ENCODE measurements around the gene DPYSL4. TPM values are rescaled to one million over a fixed set of nuclear protein-coding genes. Genes with fewer than 3 reads are reported as not detected.
A peak's percentile ranks its signal among the peaks of the same experiment; 100 is the strongest.
"Not testable (repeated sequence)": the region's sequence is repeated elsewhere in the genome, so short reads cannot be mapped to it uniquely, and the experiment has no call there.

Gene DPYSL4
- total and polyA plus RNA-seq, 4 experiments from 2014 or later: 0.21 to 1.8 (median 0.41) TPM

DNA sequence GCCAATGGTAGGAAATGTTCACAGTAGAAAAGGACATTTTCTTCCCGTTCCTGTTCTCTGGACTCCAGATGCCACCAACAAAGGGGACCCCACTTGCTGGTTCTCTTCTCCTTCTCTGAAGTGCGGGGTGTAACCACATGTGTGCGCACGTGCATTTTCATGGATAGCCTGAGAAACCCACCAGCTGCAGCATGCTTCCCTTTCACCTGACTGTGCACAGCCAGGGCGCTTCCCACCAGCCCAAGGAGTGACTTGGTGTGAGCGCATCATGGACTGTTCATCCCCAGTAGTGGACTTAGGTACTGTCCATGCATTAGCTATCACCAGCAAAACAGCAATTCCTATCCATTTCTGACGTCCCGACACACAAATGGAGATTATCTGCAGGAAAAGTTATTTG is 29.6 kb upstream of the DPYSL4 start:
- ChIA-PET POLR2A (ENCODE audit: partially characterized antibody) (no interaction called here), CTCF (ENCODE audit: partially characterized antibody) (no interaction called here)
- H3K27me3 ChIP-seq (ENCODE audit: insufficient read depth, low read length): no peaks in the 10 kb centered on the region
- Mint-ChIP-seq H3K4me1 (peaks cover 9 to 30% (median 25%) of the 10 kb centered on the region in 4 donors), H3K4me3 (no peak overlapping the region), H3K9me3 (peaks cover 0 to 9% (median 0%) of the 10 kb centered on the region in 8 donors), H3K27me3 (no peaks in the 10 kb centered on the region), H3K36me3 (no peaks in the 10 kb centered on the region), H3K27ac (peak overlapping the region in 6 of 7 donors; percentile 31 to 94 (median 80))
- no peak overlapping the region for H3K4me3 ChIP-seq (ENCODE audit: low read length in 2 of 2)
- DNase-seq: peak in 1 of 5 donors; percentile 12
- H3K9me3 ChIP-seq (ENCODE audit: control insufficient read depth in 1 of 2, low read length in 2 of 2): no peaks in the 10 kb centered on the region
- no peak overlapping the region for H3K27ac ChIP-seq (ENCODE audit: low read depth, low read length)
- peaks cover 22% of the 10 kb centered on the region for H3K4me1 ChIP-seq (ENCODE audit: insufficient read depth, low read length)
- intact Hi-C loops (cut with micrococcal nuclease): loop anchor here (5.0 kb wide), 1 partner anchor 150 kb away; the partner anchor contains the start of gene STK32C
- H3K36me3 ChIP-seq (ENCODE audit: insufficient read depth, low read length): no peaks in the 10 kb centered on the region

DNA sequence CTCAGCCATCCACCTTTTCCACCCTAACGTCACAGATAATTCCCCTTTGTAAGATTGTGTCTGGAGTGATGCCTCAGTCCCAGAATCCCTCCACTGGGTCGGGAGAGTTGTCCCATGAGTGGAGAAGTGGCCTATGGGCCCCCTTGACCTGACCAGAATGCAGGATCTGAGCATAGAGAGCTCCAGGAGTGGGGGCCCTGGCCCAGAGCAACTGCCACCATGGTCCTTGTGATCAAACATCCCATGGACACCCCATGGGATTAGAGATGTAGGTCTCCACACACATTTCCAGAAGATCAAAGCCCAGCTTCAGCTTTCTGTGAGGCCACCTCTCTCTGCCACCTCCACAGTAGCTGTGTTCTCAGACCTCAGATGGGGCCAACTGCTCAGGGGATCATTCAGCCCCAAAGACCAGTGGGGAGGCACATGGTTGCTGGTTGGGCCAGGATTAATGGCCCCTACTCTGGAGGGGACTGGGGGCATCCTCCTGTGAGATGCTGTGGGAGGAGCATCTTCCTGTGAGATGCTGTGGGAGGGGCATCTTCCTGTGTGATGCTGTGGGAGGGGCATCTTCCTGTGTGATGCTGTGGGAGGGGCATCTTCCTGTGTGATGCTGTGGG is 28.5 kb upstream of the DPYSL4 start:
- H3K27ac ChIP-seq (ENCODE audit: low read depth, low read length): peak overlapping the region; percentile 97
- intact Hi-C loops (cut with micrococcal nuclease): loop anchor here (2.0 to 5.0 kb wide), 3 partner anchors 149 to 379 kb away; partner anchors contain the start of genes INPP5A and STK32C
- H3K9me3 ChIP-seq (ENCODE audit: control insufficient read depth in 1 of 2, low read length in 2 of 2): no peaks in the 10 kb centered on the region
- Mint-ChIP-seq H3K4me1 (peaks cover 14 to 40% (median 33%) of the 10 kb centered on the region in 4 donors), H3K4me3 (peak overlapping the region in 4 of 8 donors; percentile 7 to 54 (median 12)), H3K9me3 (peaks cover 0 to 9% (median 0%) of the 10 kb centered on the region in 8 donors), H3K36me3 (no peaks in the 10 kb centered on the region), H3K27ac (peak overlapping the region; percentile 93 to 96 (median 94)), H3K27me3 (no peaks in the 10 kb centered on the region)
- no peak overlapping the region for H3K4me3 ChIP-seq (ENCODE audit: low read length in 2 of 2)
- H3K4me1 ChIP-seq (ENCODE audit: insufficient read depth, low read length): peaks cover 32% of the 10 kb centered on the region
- ChIA-PET POLR2A (ENCODE audit: partially characterized antibody) (no interaction called here), CTCF (ENCODE audit: partially characterized antibody) (no interaction called here)
- no peaks in the 10 kb centered on the region for H3K36me3 ChIP-seq (ENCODE audit: insufficient read depth, low read length)
- DNase-seq: peak; percentile 66 to 75 (median 73)
- no peaks in the 10 kb centered on the region for H3K27me3 ChIP-seq (ENCODE audit: insufficient read depth, low read length)

DNA sequence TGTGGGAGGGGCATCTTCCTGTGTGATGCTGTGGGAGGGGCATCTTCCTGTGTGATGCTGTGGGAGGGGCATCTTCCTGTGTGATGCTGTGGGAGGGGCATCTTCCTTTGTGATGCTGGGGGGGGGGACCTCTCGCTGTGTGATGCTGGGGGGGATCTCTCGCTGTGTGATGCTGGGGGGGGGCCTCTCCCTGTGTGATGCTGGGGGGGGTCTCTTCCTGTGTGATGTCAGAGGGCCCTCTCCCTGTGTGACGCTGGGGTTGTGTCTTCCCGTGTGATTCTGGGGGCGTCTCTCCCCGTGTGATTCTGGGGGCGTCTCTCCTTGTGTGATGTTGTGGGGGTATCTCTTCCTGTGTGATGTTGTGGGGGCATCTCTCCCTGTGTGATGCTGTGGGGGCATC is 27.9 kb upstream of the DPYSL4 start:
- Mint-ChIP-seq H3K9me3 (peaks cover 0 to 9% (median 0%) of the 10 kb centered on the region in 8 donors), H3K4me3 (peak overlapping the region; percentile 45 to 79 (median 72)), H3K27me3 (no peaks in the 10 kb centered on the region), H3K27ac (peak overlapping the region; percentile 94 to 100 (median 99)), H3K4me1 (peaks cover 18 to 44% (median 34%) of the 10 kb centered on the region in 4 donors), H3K36me3 (no peaks in the 10 kb centered on the region)
- peak; percentile 47 to 88 (median 72) for DNase-seq
- CTCF ChIA-PET (ENCODE audit: partially characterized antibody): no interaction called here
- H3K27ac ChIP-seq (ENCODE audit: low read depth, low read length): peak overlapping the region; percentile 97
- no peaks in the 10 kb centered on the region for H3K9me3 ChIP-seq (ENCODE audit: control insufficient read depth in 1 of 2, low read length in 2 of 2)
- H3K4me1 ChIP-seq (ENCODE audit: insufficient read depth, low read length): peaks cover 32% of the 10 kb centered on the region
- peak overlapping the region in 1 of 2 donors; percentile 4 for H3K4me3 ChIP-seq (ENCODE audit: low read length in 2 of 2)
- no peaks in the 10 kb centered on the region for H3K27me3 ChIP-seq (ENCODE audit: insufficient read depth, low read length)
- no peaks in the 10 kb centered on the region for H3K36me3 ChIP-seq (ENCODE audit: insufficient read depth, low read length)
- intact Hi-C loops (cut with micrococcal nuclease): loop anchor here (2.0 to 5.0 kb wide), 3 partner anchors 148 to 378 kb away; partner anchors contain the start of genes INPP5A and STK32C
- POLR2A ChIA-PET (ENCODE audit: partially characterized antibody): no interaction called here

DNA sequence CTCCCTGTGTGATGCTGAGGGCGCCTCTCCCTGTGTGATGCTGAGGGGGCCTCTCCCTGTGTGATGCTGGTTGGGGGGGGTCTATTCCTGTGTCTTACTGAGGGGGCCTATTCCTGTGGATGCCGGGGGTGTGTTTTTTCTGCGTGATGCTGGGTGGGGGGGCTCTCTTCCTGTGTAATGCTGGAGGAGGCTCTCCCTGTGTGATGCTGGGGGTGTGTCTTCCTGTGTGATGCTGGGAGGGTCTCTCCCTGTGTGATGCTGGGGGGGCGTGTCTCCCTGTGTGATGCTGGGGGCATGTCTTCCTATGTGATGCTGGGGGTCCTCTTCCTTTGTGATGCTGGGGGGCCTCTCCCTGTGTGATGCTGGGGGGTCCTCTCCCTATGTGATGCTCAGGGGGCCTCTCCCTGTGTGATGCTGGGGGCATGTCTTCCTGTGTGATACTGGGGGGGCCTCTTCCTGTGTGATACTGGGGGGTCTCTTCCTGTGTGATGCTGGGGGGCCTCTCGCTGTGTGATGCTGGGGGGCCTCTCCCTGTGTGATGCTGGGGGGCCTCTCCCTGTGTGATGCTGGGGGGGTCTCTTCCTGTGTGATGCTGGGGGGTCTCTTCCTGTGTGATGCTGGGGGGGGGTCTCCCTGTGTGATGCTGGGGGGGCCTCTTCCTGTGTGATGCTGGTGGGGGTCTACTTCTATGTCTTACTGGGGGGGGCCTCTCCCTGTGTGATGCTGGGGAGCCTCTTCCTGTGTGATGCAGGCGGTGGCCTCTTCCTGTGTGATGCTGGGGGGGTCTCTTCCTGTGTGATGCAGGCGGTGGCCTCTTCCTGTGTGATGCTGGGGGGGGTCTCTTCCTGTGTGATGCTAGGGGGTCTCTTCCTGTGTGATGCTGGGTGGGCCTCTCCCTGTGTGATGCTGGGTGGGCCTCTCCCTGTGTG is 27.2 kb upstream of the DPYSL4 start:
- H3K9me3 Mint-ChIP-seq; POLR2A ChIA-PET (ENCODE audit: partially characterized antibody); CTCF ChIA-PET (ENCODE audit: partially characterized antibody); H3K36me3 ChIP-seq (ENCODE audit: insufficient read depth, low read length); H3K9me3 ChIP-seq (ENCODE audit: control insufficient read depth in 1 of 2, low read length in 2 of 2); H3K36me3 Mint-ChIP-seq; H3K27me3 Mint-ChIP-seq; H3K27me3 ChIP-seq (ENCODE audit: insufficient read depth, low read length): not testable (repeated sequence)
- Mint-ChIP-seq H3K4me1 (peaks cover 19 to 49% (median 36%) of the 10 kb centered on the region in 4 donors), H3K27ac (peak overlapping the region; percentile 94 to 100 (median 99)), H3K4me3 (peak overlapping the region; percentile 45 to 79 (median 72))
- Histone ChIP-seq H3K27ac (ENCODE audit: low read depth, low read length) (peak overlapping the region; percentile 97), H3K4me3 (ENCODE audit: low read length in 2 of 2) (peak overlapping the region in 1 of 2 donors; percentile 4), H3K4me1 (ENCODE audit: insufficient read depth, low read length) (peaks cover 32% of the 10 kb centered on the region)
- peak; percentile 67 to 95 (median 75) for DNase-seq
- intact Hi-C loops (cut with micrococcal nuclease): loop anchor here (2.0 to 5.0 kb wide), 3 partner anchors 148 to 377 kb away; partner anchors contain the start of genes INPP5A and STK32C

DNA sequence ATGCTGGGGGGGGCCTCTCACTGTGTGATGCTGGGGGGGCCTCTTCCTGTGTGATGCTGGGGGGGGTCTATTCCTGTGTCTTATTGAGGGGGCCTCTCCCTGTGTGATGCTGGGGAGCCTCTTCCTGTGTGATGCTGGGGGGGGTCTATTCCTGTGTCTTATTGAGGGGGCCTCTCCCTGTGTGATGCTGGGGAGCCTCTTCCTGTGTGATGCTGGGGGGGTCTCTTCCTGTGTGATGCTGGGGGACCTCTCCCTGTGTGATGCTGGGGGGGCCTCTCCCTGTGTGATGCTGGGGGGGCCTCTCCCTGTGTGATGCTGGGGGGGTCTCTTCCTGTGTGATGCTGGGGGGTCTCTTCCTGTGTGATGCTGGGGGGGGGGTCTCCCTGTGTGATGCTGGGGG is 26.5 kb upstream of the DPYSL4 start:
- H3K36me3 ChIP-seq (ENCODE audit: insufficient read depth, low read length); H3K36me3 Mint-ChIP-seq; POLR2A ChIA-PET (ENCODE audit: partially characterized antibody); intact Hi-C loops (cut with micrococcal nuclease); CTCF ChIA-PET (ENCODE audit: partially characterized antibody); H3K4me3 ChIP-seq (ENCODE audit: low read length in 2 of 2); H3K9me3 ChIP-seq (ENCODE audit: control insufficient read depth in 1 of 2, low read length in 2 of 2); H3K27me3 Mint-ChIP-seq; H3K4me3 Mint-ChIP-seq; H3K9me3 Mint-ChIP-seq; H3K27me3 ChIP-seq (ENCODE audit: insufficient read depth, low read length): not testable (repeated sequence)
- H3K4me1 Mint-ChIP-seq: peaks cover 19 to 51% (median 37%) of the 10 kb centered on the region in 4 donors
- peak in 2 of 5 donors; percentile 13 to 68 for DNase-seq
- H3K4me1 ChIP-seq (ENCODE audit: insufficient read depth, low read length): peaks cover 32% of the 10 kb centered on the region
- H3K27ac Mint-ChIP-seq: peak overlapping the region in 4 of 7 donors; percentile 99 to 100 (median 100)
- peak overlapping the region; percentile 97 for H3K27ac ChIP-seq (ENCODE audit: low read depth, low read length)

DNA sequence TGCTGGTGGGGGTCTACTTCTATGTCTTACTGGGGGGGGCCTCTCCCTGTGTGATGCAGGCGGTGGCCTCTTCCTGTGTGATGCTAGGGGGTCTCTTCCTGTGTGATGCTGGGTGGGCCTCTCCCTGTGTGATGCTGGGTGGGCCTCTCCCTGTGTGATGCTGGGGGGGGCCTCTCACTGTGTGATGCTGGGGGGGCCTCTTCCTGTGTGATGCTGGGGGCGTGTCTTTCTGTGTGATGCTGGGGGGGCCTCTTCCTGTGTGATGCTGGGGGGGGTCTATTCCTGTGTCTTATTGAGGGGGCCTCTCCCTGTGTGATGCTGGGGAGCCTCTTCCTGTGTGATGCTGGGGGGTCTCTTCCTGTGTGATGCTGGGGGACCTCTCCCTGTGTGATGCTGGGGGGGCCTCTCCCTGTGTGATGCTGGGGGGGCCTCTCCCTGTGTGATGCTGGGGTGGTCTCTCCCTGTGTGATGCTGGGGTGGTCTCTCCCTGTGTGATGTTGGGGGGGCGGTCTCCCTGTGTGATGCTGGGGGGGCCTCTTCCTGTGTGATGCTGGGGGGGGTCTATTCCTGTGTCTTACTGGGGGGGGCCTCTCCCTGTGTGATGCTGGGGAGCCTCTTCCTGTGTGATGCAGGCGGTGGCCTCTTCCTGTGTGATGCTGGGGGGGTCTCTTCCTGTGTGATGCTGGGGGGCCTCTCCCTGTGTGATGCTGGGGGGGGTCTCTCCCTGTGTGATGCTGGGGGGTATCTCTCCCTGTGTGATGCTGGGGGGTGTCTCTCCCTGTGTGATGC is 25.7 kb upstream of the DPYSL4 start:
- H3K4me1 Mint-ChIP-seq: peaks cover 19 to 51% (median 37%) of the 10 kb centered on the region in 4 donors
- not testable (repeated sequence) for H3K9me3 Mint-ChIP-seq

More for the DNA sequence above, 25.7 kb upstream of the DPYSL4 start:
- peak overlapping the region in 5 of 7 donors; percentile 90 to 98 (median 96) for H3K27ac Mint-ChIP-seq
- Histone ChIP-seq H3K27ac (ENCODE audit: low read depth, low read length) (peak overlapping the region; percentile 76), H3K4me1 (ENCODE audit: insufficient read depth, low read length) (peaks cover 32% of the 10 kb centered on the region)
- intact Hi-C loops (cut with micrococcal nuclease); H3K36me3 ChIP-seq (ENCODE audit: insufficient read depth, low read length); CTCF ChIA-PET (ENCODE audit: partially characterized antibody); H3K27me3 ChIP-seq (ENCODE audit: insufficient read depth, low read length); H3K4me3 ChIP-seq (ENCODE audit: low read length in 2 of 2); POLR2A ChIA-PET (ENCODE audit: partially characterized antibody); H3K36me3 Mint-ChIP-seq; H3K9me3 ChIP-seq (ENCODE audit: control insufficient read depth in 1 of 2, low read length in 2 of 2); H3K27me3 Mint-ChIP-seq: not testable (repeated sequence)
- peak in 4 of 5 donors; percentile 34 to 83 (median 46) for DNase-seq
- peak overlapping the region in 5 of 8 donors; percentile 13 to 54 (median 25) for H3K4me3 Mint-ChIP-seq
